GM21717 (cell line): Measurements from ENCODE around the gene AHI1.
"Not testable (repeated sequence)": the region's sequence is repeated elsewhere in the genome, so short reads cannot be mapped to it uniquely, and the experiment has no call there.

Experiments used
- ATAC-seq: cut with Tn5 transposase; IDR thresholded peaks from one replicate; pipeline ENCODE4 v1.9.1; 2021; ENCODE audit warnings: mild to moderate bottlenecking, moderate library complexity; ENCODE audit not compliant: unreplicated experiment

Gene AHI1

GRCh38 chr6:135397172-135397952 lies 100.2 kb downstream of the AHI1 start:
- no peak for ATAC-seq

GRCh38 chr6:135395136-135395535 lies 102.4 kb downstream of the AHI1 start:
- no peak for ATAC-seq

- ATAC-seq: no peak
Measured at GRCh38 chr6:135393289-135393688, 104.3 kb downstream of the AHI1 start.

GRCh38 chr6:135390458-135390857 lies 107.1 kb downstream of the AHI1 start:
- ATAC-seq: no peak

GRCh38 chr6:135385299-135385698 lies 112.2 kb downstream of the AHI1 start:
- no peak for ATAC-seq

- no peak for ATAC-seq
Measured at GRCh38 chr6:135383766-135384165, 113.8 kb downstream of the AHI1 start.

GRCh38 chr6:135383301-135383700 lies 114.2 kb downstream of the AHI1 start:
- ATAC-seq: no peak

- peak; percentile 89 for ATAC-seq
Measured at GRCh38 chr6:135382182-135382628, 115.3 kb downstream of the AHI1 start.

- no peak for ATAC-seq
Measured at GRCh38 chr6:135380793-135381192, 116.7 kb downstream of the AHI1 start.

GRCh38 chr6:135379647-135380046 lies 117.9 kb downstream of the AHI1 start:
- no peak for ATAC-seq

- ATAC-seq: no peak
Measured at GRCh38 chr6:135372758-135373157, 124.8 kb downstream of the AHI1 start.

GRCh38 chr6:135363622-135364021 lies 133.9 kb downstream of the AHI1 start:
- not testable (repeated sequence) for ATAC-seq

- no peak for ATAC-seq
Measured at GRCh38 chr6:135362124-135362523, 135.4 kb downstream of the AHI1 start.

GRCh38 chr6:135360222-135360621 lies 137.3 kb downstream of the AHI1 start:
- no peak for ATAC-seq

GRCh38 chr6:135358985-135359384 lies 138.6 kb downstream of the AHI1 start:
- ATAC-seq: no peak

- ATAC-seq: no peak
Measured at GRCh38 chr6:135358251-135358821, 139.2 kb downstream of the AHI1 start.

- no peak for ATAC-seq
Measured at GRCh38 chr6:135354407-135354806, 143.1 kb downstream of the AHI1 start.

GRCh38 chr6:135353113-135353512 lies 144.4 kb downstream of the AHI1 start:
- ATAC-seq: no peak

GRCh38 chr6:135351635-135352034 lies 145.9 kb downstream of the AHI1 start:
- ATAC-seq: no peak

GRCh38 chr6:135347887-135348286 lies 149.7 kb downstream of the AHI1 start:
- no peak for ATAC-seq

GRCh38 chr6:135346747-135347146 lies 150.8 kb downstream of the AHI1 start:
- ATAC-seq: no peak

- ATAC-seq: no peak
Measured at GRCh38 chr6:135344526-135344925, 153.0 kb downstream of the AHI1 start.
